GM20000 (cell line): ENCODE data around the gene DMD.
"Not testable (repeated sequence)": the region's sequence is repeated elsewhere in the genome, so short reads cannot be mapped to it uniquely, and the experiment has no call there.

Experiments
- DNase-seq: peaks from one replicate; pipeline ENCODE4 v3.0.0; 2012; ENCODE audit warnings: low spot score
- TF ChIP-seq, protein P1 (sequence below): IDR thresholded peaks from 2 replicates; pipeline ENCODE4 v1.5.1; 2012; ENCODE audit warnings: mild to moderate bottlenecking, control low read depth; ENCODE audit errors: extremely low read depth, missing control alignments

Gene DMD

DNA sequence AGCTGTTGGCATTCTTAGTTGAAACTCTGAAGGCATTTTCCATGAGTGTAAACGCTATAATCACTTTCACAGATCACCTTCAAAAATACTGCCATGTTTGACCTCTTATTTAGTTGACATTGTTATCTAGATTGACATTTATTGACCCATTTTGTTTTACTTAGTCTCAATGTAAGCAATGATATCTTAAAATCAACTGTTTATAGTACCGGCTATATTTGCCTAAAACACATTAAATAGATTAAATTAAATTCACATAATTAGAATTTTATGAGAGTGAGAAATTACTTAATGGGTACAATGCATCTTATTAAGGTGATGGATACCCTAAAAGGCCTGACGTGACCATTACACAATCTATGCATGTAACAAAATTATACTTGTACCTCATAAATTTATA is 1621.8 kb downstream of the DMD start:
- TF ChIP-seq, protein P1, sequence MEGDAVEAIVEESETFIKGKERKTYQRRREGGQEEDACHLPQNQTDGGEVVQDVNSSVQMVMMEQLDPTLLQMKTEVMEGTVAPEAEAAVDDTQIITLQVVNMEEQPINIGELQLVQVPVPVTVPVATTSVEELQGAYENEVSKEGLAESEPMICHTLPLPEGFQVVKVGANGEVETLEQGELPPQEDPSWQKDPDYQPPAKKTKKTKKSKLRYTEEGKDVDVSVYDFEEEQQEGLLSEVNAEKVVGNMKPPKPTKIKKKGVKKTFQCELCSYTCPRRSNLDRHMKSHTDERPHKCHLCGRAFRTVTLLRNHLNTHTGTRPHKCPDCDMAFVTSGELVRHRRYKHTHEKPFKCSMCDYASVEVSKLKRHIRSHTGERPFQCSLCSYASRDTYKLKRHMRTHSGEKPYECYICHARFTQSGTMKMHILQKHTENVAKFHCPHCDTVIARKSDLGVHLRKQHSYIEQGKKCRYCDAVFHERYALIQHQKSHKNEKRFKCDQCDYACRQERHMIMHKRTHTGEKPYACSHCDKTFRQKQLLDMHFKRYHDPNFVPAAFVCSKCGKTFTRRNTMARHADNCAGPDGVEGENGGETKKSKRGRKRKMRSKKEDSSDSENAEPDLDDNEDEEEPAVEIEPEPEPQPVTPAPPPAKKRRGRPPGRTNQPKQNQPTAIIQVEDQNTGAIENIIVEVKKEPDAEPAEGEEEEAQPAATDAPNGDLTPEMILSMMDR: no peak
- DNase-seq: no peak

DNA sequence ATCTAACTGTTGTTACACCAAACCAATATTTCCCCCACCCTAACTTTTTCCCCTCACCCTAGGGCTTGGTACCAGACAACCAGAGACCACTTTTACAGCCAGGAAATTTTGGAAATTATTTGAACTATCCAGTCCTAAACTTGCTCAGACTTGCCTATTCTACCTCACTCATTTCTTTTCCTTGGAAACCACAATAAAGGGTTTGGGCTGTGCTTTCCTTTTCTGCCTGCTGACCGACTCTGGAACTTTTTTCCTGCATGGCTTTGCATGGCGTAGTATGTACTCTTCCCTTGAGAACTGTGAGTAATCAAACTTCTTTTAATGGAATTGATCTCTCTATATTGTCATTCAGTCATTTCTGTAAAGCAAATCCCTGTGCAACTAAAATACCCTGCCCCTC is 1623.0 kb downstream of the DMD start:
- DNase-seq: no peak
- TF ChIP-seq, protein P1: no peak

DNA sequence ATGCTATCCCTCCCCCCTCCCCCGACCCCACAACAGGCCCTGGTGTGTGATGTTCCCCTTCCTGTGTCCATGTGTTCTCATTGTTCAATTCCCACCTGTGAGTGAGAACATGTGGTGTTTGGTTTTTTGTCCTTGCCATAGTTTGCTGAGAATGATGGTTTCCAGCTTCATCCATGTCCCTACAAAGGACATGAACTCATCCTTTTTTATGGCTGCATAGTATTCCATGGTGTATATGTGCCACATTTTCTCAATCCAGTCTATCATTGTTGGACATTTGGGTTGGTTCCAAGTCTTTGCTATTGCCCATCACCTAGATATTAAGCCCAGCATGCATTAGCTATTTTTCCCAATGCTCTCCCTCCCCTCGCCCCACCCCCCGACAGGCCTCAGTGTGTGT is 1627.5 kb downstream of the DMD start:
- DNase-seq: not testable (repeated sequence)

DNA sequence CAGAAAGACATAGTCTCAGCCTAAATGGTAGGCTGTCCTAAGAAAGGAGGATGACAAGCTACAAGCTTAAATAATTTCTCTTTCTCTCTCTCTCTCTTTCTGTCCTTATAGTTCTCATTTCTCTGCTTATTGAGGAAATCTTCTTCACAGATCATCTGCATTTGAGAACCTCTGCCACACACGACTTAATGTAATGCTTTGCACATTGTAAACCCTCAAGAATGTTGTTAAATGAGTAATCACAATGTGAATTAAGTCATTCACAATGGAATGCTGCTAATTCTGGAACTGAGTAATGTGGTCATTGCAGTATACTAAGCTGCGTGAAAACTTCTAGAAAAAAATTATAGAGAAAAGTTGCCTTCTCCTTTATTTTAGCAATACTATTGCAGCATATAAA is 1630.6 kb downstream of the DMD start:
- DNase-seq: no peak

DNA sequence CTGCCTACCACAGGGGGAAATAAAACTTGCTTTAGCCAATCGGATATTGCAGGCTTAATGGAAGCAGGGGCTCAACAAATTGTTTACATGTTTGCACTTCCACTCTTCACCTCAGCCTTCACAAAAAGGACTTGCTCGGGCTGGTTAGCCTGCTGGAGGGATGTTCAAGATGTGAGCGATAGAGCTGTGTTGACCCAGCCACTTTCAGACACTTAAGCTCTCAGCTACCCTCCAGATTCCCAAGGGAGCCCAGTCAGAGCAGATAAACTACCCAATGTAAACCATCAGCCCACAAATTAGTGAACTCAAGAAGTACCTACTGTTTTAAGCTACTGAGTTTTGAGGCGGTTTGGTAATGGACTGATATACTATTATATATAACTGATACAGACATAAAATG is 1631.1 kb downstream of the DMD start:
- TF ChIP-seq, protein P1: no peak
- no peak for DNase-seq

More for the DNA sequence above, 1630.6 kb downstream of the DMD start:
- TF ChIP-seq, protein P1: no peak

DNA sequence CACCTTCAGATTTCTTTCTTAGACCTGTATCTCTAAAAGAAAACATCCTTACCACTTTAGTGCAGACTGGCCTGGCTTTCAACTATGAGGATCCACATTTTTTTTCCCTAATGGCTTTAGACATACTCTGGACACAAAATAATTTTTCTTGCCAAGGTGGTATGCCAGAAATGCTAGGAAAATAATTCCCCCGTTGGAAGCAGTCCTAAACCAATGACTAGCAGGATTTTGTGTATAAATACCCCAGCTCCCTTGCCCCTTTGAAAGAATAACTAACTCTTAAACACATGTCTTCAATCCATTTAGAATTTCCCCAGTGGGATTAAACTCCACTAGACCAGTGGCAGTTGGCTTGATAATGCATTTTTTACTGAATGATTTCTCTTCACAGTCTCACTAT is 1639.0 kb downstream of the DMD start:
- TF ChIP-seq, protein P1: no peak
- DNase-seq: no peak

DNA sequence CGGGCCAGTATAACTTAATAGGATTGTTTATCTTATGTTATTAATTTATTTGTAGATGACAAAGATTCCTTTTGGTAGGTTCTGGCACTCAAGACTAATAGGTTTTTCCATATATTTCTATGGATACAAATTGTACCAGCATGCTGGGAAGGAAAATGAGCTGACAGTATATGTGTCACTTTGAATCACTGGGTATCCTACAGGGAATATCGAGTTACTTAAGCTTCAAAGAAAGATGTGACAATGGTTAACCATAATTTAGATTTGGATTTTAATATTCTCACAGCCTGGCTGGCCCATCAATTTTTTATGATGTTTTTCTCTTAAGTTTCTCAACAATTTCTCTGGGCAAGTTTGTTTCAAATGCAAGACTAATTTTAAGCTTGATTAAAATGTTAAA is 1640.7 kb downstream of the DMD start:
- TF ChIP-seq, protein P1: no peak
- no peak for DNase-seq

DNA sequence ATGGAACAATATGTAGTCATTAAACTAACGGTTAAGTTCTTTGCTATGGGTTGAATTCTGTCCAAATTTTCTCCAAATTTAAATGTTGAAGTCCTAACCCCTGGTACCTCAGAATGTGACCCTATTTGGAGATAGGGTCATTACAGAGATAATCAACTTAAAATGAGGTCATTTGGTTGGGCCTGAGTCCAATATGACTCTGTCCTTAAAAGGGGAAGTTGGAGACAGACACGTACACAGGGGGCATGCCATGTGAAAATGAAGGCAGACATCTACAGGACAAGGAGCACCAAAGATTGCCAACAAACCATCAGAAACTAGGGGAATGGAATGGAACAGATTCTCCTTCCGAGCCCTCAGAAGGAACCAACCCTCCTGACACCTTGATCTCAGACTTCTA is 1647.6 kb downstream of the DMD start:
- TF ChIP-seq, protein P1: no peak
- DNase-seq: no peak
